WI38 (cell line): ENCODE measurements around the gene LRRC61.

Source experiments
- H3K4me3 ChIP-seq: 2 replicates; pipeline ENCODE4 v1.5.1; 2011; ENCODE audit warnings: low read depth, mild to moderate bottlenecking, control low read depth, low read length
- TF ChIP-seq, protein P1 (sequence below): IDR thresholded peaks from 2 replicates; pipeline ENCODE4 v1.5.1; 2012; ENCODE audit warnings: low read depth, mild to moderate bottlenecking, control low read depth, low read length

LRRC61 gene

DNA sequence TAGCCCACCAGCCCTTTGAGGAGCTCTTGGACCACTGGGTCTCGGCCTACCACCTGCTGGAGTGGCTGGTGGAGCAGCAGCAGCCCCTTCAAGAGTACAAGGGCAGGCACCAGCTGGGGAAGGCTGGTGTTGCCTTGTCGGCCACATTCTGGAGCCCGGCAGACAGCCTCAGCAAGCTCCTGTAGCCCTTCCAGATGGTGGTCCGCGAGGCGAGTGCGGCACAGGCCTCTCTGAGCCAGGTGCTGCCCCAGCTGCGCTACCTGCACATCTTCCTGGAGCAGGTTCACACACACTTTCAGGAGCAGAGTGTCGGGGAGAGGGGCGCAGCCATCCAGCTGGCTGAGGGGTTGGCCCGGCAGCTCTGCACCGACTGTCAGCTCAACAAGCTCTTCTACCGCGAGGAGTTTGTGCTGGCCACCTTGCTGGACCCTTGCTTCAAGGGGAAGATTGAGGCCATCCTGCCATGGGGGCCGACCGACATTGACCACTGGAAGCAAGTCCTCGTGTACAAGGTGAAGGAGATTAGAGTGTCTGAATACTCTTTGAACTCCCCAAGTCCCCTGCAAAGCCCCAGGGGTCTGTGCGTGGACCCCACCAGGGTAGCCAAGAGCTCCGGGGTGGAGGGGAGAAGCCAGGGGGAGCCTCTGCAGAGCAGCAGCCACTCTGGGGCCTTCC, 7.2 kb downstream of the LRRC61 start:
- TF ChIP-seq, protein P1, sequence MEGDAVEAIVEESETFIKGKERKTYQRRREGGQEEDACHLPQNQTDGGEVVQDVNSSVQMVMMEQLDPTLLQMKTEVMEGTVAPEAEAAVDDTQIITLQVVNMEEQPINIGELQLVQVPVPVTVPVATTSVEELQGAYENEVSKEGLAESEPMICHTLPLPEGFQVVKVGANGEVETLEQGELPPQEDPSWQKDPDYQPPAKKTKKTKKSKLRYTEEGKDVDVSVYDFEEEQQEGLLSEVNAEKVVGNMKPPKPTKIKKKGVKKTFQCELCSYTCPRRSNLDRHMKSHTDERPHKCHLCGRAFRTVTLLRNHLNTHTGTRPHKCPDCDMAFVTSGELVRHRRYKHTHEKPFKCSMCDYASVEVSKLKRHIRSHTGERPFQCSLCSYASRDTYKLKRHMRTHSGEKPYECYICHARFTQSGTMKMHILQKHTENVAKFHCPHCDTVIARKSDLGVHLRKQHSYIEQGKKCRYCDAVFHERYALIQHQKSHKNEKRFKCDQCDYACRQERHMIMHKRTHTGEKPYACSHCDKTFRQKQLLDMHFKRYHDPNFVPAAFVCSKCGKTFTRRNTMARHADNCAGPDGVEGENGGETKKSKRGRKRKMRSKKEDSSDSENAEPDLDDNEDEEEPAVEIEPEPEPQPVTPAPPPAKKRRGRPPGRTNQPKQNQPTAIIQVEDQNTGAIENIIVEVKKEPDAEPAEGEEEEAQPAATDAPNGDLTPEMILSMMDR: no peak
- H3K4me3 ChIP-seq: no peak overlapping the region

- H3K4me3 ChIP-seq: no peak overlapping the region
Measured at GRCh38 chr7:150332852-150333635, 9.9 kb downstream of the LRRC61 start.

DNA sequence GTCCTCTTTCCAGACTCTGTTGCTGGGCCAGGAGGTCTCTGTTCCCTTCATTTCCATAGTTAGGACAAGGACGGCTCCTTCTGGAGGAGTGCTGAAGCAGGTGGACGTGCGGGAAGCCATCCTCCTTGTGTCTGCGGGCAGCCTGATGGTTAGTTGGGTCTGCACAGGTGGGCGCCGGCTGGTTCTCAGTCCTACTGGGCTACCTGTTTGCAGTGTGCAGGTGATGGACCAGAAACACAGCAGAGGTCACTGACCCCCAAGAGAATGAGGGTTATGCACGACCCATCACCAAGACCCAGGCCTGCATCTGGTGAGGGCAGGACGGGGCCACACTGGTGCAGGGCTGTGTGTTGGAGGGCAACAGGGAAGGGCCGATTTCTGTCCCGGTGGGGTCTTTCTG, 10.5 kb downstream of the LRRC61 start:
- TF ChIP-seq, protein P1: no peak
- no peak overlapping the region for H3K4me3 ChIP-seq

More at GRCh38 chr7:150332852-150333635, 9.9 kb downstream of the LRRC61 start:
- TF ChIP-seq, protein P1: no peak

DNA sequence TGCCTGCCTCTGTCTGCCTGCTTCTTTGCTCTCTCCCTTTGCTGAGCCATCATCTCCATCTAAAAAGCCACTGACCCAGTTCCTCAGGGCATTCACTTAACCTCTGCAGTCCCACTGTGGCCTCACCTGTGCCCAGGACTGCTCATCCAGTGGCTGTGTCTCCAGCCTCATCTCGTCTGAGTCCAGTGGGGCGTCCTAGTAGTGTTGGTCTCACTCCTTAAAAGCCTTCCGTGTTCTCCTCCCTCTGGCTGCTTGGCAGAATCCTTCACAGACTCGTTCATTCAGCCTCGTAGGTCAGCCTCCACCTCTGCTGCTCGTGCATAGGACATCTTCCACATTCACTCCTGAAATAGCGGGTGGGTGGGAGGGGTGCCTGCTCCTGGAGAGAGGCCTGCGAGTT, 11.0 kb downstream of the LRRC61 start:
- no peak overlapping the region for H3K4me3 ChIP-seq
- TF ChIP-seq, protein P1: no peak

GRCh38 chr7:150335108-150335773, 12.1 kb downstream of the LRRC61 start:
- TF ChIP-seq, protein P1: no peak
- no peak overlapping the region for H3K4me3 ChIP-seq

GRCh38 chr7:150335774-150336112, 12.6 kb downstream of the LRRC61 start:
- H3K4me3 ChIP-seq: no peak overlapping the region
- TF ChIP-seq, protein P1: no peak

DNA sequence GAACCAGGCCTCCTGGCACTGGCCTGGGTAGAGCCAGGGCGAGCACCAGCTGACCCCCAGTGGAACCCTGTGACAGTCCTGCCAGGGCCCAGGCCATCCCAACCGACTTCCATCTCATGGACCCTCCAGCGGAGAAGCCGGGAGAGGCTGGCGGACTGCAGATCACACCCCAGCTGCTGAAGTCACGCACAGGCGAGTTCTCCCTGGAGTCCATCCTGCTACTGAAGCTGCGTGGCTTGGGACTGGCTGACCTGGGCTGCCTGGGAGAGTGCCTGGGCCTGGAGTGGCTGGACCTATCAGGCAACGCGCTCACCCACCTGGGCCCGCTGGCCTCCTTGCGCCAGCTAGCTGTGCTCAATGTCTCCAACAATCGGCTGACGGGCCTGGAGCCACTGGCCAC, 13.6 kb downstream of the LRRC61 start:
- TF ChIP-seq, protein P1: no peak
- no peak overlapping the region for H3K4me3 ChIP-seq
